Astrocyte of the cerebellum (primary cell): ENCODE measurements around the gene TAGLN3.
"Not testable (repeated sequence)": the region's sequence is repeated elsewhere in the genome, so short reads cannot be mapped to it uniquely, and the experiment has no call there.

Experiments
- DNase-seq: peaks from one replicate; pipeline ENCODE4 v3.0.0-alpha.2; 2011; ENCODE audit warnings: low read depth
- H3K4me3 ChIP-seq: 2 replicates; pipeline ENCODE4 v1.5.1; 2011; ENCODE audit warnings: mild to moderate bottlenecking, low read depth, low read length, moderate library complexity
- CTCF ChIP-seq: IDR thresholded peaks from 2 replicates; pipeline ENCODE4 v1.5.1; 2012; ENCODE audit warnings: low read length, low read depth, moderate library complexity, mild to moderate bottlenecking; ENCODE audit errors: missing control alignments
- in situ Hi-C: cut with HindIII; loops from 2 replicates; pipeline ENCODE4 v1.10.0; 2017; ENCODE audit warnings: low sequenced_read_pairs

The TAGLN3 gene

GRCh38 chr3:112027142-112027541, 28.4 kb downstream of the TAGLN3 start:
- in situ Hi-C loops = no loop called here
- DNase-seq = no peak
- H3K4me3 ChIP-seq = no peak overlapping the region
- TF ChIP-seq CTCF = no peak

- no peak overlapping the region for H3K4me3 ChIP-seq
- in situ Hi-C loops = no loop called here
- no peak for TF ChIP-seq CTCF
- no peak for DNase-seq
These were observed 29.1 kb downstream of the TAGLN3 start for GRCh38 chr3:112027826-112028225.

GRCh38 chr3:112030901-112031300, 32.2 kb downstream of the TAGLN3 start:
- DNase-seq = no peak
- in situ Hi-C loops = no loop called here
- no peak for TF ChIP-seq CTCF
- H3K4me3 ChIP-seq = no peak overlapping the region

GRCh38 chr3:112032098-112032731, 33.5 kb downstream of the TAGLN3 start:
- in situ Hi-C loops = no loop called here
- DNase-seq = no peak
- no peak overlapping the region for H3K4me3 ChIP-seq
- no peak for TF ChIP-seq CTCF

- TF ChIP-seq CTCF = no peak
- in situ Hi-C loops = no loop called here
- no peak for DNase-seq
- no peak within 1 kb of the TSS for H3K4me3 ChIP-seq
These were observed 35.7 kb downstream of the TAGLN3 start, which contains the start of gene TMPRSS7 for GRCh38 chr3:112034436-112034835. TSS of gene TMPRSS7 (plus strand) at chr3:112034736. CDS start at chr3:112034846, 110 bp downstream.

GRCh38 chr3:112035241-112035640, 36.5 kb downstream of the TAGLN3 start:
- no peak for DNase-seq
- in situ Hi-C loops = no loop called here
- no peak for TF ChIP-seq CTCF
- H3K4me3 ChIP-seq = no peak overlapping the region

- in situ Hi-C loops, DNase-seq, H3K4me3 ChIP-seq: not testable (repeated sequence)
These were observed 38.5 kb downstream of the TAGLN3 start for GRCh38 chr3:112037194-112037593.
